H1 (cell line): ENCODE data around the gene SRSF2. TPM values are rescaled to one million over a fixed set of nuclear protein-coding genes. Genes with fewer than 3 reads are reported as not detected.

Experiments
- RXRA ChIP-seq: IDR thresholded peaks from 2 replicates; pipeline ENCODE4 v1.6.1; 2011; ENCODE audit warnings: low read depth, mild to moderate bottlenecking, low read length, moderate library complexity; ENCODE audit not compliant: insufficient read depth
- polyA plus RNA-seq, 7 experiments: library from polyadenylated mRNA; depleted of rRNA in 3 of 7; stranded (reverse) in 5 of 7; unstranded in 2 of 7; fragments of >200 nt in 5 of 7; fragments of 200-250 nt in 2 of 7; gene quantifications; 1 replicate in 5 of 7; 2 replicates in 1 of 7; 4 replicates in 1 of 7; pipeline versions ENCODE4 v1.2.1 to v1.2.3, GENCODE V29; 2011 to 2013; ENCODE audit warnings: missing spikeins in 2 of 7, mixed read lengths in 2 of 7
- total RNA-seq: library from RNA; stranded (reverse); fragmentation: NEBNext Ultra II Directional; extraction: Animal tissue kit (Norgen Biotek cat#: 25700); gene quantifications from 2 replicates; pipeline ENCODE4 v1.2.1, GENCODE V29; 2021

Gene SRSF2
- total and polyA plus RNA-seq, 2 of the 8 experiments (the other 6 are each of a cell fraction or from before 2014, with no cell fraction given) = 397 to 401 TPM

DNA sequence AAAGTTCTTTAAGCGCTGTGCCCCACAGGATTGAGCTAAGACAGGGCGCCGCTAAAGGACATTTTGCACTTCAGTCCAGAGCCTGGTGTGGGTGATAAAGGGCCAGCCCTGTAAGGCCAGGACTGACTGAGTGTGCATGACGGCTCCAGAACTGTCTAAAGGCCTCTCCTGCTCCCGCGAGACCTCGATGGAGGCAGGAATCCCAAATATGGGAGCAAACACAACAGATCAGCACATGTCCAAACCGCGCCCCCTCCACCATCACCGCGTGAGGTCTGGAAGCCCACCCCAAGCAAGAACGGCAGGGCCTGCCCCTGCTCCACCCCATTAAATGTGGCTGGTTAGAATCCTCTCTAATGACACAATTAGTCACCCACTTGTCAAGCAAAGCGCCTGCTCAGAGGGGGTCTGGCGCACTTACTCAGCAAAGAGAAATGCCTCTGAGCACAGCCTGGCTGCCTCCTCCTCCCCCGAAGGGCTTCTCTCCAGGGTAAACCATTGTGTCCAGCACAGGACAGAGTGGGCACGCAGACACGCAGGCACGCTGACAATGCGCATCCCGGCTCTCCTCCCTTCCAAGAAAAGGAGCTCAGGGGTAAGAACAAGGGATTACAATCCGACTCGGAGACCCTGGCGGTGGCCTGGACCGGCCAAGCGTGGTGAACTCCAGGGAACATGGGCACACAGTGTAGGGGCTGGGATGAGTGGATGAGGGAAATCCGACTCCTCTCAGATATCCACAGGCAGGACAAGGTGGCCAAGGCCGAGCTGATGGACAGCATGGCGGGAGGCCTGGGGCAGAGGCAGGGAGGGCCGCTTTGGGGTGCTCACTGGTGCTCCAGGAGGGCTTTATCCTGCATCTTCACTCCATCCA is 27.8 kb downstream of the SRSF2 start (continued):
- TF ChIP-seq RXRA = no peak
